Sigmoid colon (tissue), 4 donors: ENCODE data around the gene TROAP.

Experiments used
- POLR2A ChIP-seq, 2 donors: fragments of 450-650 bp; IDR thresholded peaks; one replicate each; pipeline ENCODE4 v1.6.1; 2016; ENCODE audit warnings: antibody characterized with exemption in 2 of 2, mild to moderate bottlenecking in 2 of 2, moderate library complexity in 2 of 2
- POLR2AphosphoS5 ChIP-seq, 4 donors: sonication (generic); formaldehyde crosslinking; IDR thresholded peaks; one replicate each; pipeline ENCODE4 v1.6.1; 2017; ENCODE audit warnings: antibody characterized with exemption in 4 of 4

DNA sequence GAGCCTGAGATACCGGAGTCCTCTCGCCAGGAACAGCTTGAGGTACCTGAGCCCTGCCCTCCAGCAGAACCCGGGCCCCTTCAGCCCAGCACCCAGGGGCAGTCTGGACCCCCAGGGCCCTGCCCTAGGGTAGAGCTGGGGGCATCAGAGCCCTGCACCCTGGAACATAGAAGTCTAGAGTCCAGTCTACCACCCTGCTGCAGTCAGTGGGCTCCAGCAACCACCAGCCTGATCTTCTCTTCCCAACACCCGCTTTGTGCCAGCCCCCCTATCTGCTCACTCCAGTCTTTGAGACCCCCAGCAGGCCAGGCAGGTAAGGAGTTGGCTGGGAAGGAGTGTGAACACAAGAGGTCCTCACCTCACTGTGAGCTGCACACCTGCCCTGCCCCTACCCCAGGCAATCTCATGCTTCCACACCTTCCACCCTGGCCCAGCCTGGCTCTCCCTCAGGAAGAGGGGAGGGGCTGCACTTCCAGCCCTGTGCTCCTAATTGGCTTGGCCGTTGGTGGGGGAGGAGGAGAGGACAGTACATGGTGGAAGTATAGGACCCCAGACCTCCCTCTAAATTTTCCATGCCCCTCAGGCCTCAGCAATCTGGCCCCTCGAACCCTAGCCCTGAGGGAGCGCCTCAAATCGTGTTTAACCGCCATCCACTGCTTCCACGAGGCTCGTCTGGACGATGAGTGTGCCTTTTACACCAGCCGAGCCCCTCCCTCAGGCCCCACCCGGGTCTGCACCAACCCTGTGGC is 7.8 kb downstream of the TROAP start:
- TF ChIP-seq POLR2AphosphoS5 (IDR thresholded peaks at IDR 0.05) (no peak), POLR2A (IDR thresholded peaks at IDR 0.05) (no peak)
